HepG2 (cell line): ENCODE data around the gene DOC2A. TPM values are rescaled to one million over a fixed set of nuclear protein-coding genes. Genes with fewer than 3 reads are reported as not detected.
A peak's percentile ranks its signal among the peaks of the same experiment; 100 is the strongest.

ENCODE experiments used
- AKAP8 ChIP-seq: sonication (generic); formaldehyde crosslinking; IDR thresholded peaks from 2 replicates; pipeline ENCODE4 v1.5.1; 2020; ENCODE audit warnings: mild to moderate bottlenecking, missing genetic modification reagents
- AKNA ChIP-seq: sonication (generic); formaldehyde crosslinking; IDR thresholded peaks from 2 replicates; pipeline ENCODE4 v1.4.0; 2020; ENCODE audit warnings: missing genetic modification reagents, borderline replicate concordance
- DR1 ChIP-seq: sonication (generic); formaldehyde crosslinking; IDR thresholded peaks from 2 replicates; pipeline ENCODE4 v1.8.0; 2021; ENCODE audit warnings: mild to moderate bottlenecking, missing genetic modification reagents, inconsistent platforms
- ELF1 ChIP-seq: sonication (generic); formaldehyde crosslinking; IDR thresholded peaks from 2 replicates; pipeline ENCODE4 v1.4.0; 2020; ENCODE audit warnings: missing genetic modification reagents
- HMGXB3 ChIP-seq: sonication (generic); formaldehyde crosslinking; IDR thresholded peaks from 2 replicates; pipeline ENCODE4 v1.4.0; 2020; ENCODE audit warnings: missing genetic modification reagents, borderline replicate concordance
- LCORL ChIP-seq, 2 experiments: fragments of 450-650 bp in 1 of 2; sonication (generic) in 1 of 2; formaldehyde crosslinking in 1 of 2; IDR thresholded peaks; 2 replicates each; pipeline versions ENCODE4 v1.5.0 to v1.6.1; 2017 to 2020; ENCODE audit warnings: antibody characterized with exemption in 1 of 2, missing genetic modification reagents in 1 of 2
- MAX ChIP-seq: IDR thresholded peaks from 2 replicates; pipeline ENCODE4 v1.6.1; 2012; ENCODE audit warnings: inconsistent platforms
- NFE2L1 ChIP-seq: sonication (generic); formaldehyde crosslinking; IDR thresholded peaks from 2 replicates; pipeline ENCODE4 v1.4.0; 2020; ENCODE audit warnings: missing genetic modification reagents, mild to moderate bottlenecking, borderline replicate concordance
- ZFP91 ChIP-seq: sonication (generic); formaldehyde crosslinking; IDR thresholded peaks from 2 replicates; pipeline ENCODE4 v1.9.0; 2022; ENCODE audit warnings: missing genetic modification reagents, mild to moderate bottlenecking, borderline replicate concordance
- ZNF230 ChIP-seq: sonication (generic); formaldehyde crosslinking; IDR thresholded peaks from 2 replicates; pipeline ENCODE4 v1.4.0; 2020; ENCODE audit warnings: mild to moderate bottlenecking, missing genetic modification reagents
- ZNF333 ChIP-seq: sonication (generic); formaldehyde crosslinking; IDR thresholded peaks from 2 replicates; pipeline ENCODE4 v1.4.0; 2020; ENCODE audit warnings: mild to moderate bottlenecking, missing genetic modification reagents, borderline replicate concordance
- ZNF354B ChIP-seq: sonication (generic); formaldehyde crosslinking; IDR thresholded peaks from 2 replicates; pipeline ENCODE4 v1.8.0; 2022; ENCODE audit warnings: mild to moderate bottlenecking, missing genetic modification reagents
- ZNF367 ChIP-seq: sonication (generic); formaldehyde crosslinking; IDR thresholded peaks from 2 replicates; pipeline ENCODE4 v1.4.0; 2020; ENCODE audit warnings: missing genetic modification reagents, borderline replicate concordance
- ZNF747 ChIP-seq: sonication (generic); formaldehyde crosslinking; IDR thresholded peaks from 2 replicates; pipeline ENCODE4 v1.8.1; 2023; ENCODE audit warnings: missing genetic modification reagents, mild to moderate bottlenecking, borderline replicate concordance
- ZSCAN31 ChIP-seq: sonication (generic); formaldehyde crosslinking; IDR thresholded peaks from 2 replicates; pipeline ENCODE4 v1.5.0; 2020; ENCODE audit warnings: low read depth, mild to moderate bottlenecking, missing genetic modification reagents
- polyA plus RNA-seq, 8 experiments: library from polyadenylated mRNA; depleted of rRNA in 3 of 8; stranded (reverse) in 7 of 8; unstranded in 1 of 8; fragments of >200 nt; fragmentation: Illumina TruSeq in 4 of 8; extraction: Trizol in 4 of 8; gene quantifications; 2 replicates each; pipeline versions ENCODE4 v1.2.1 to v1.2.3, GENCODE V29; 2011 to 2016; ENCODE audit warnings: low read depth in 4 of 8, missing spikeins in 1 of 8, mixed read lengths in 1 of 8; ENCODE audit not compliant: insufficient read depth in 1 of 8
- total RNA-seq, 5 experiments: library from RNA; depleted of rRNA; stranded (reverse); fragments of >200 nt; fragmentation: Illumina TruSeq; extraction: Trizol; gene quantifications; 2 replicates each; pipeline ENCODE4 v1.2.3, GENCODE V29; 2016; ENCODE audit warnings: low read depth in 1 of 5

Gene DOC2A
- total and polyA plus RNA-seq, 2 of the 13 experiments (the other 11 are each of a cell fraction or from before 2014, with no cell fraction given): 0.15 to 0.55 TPM

- TF ChIP-seq AKNA (CRISPR knock-in tag): no peak; the same call in 1 of the 2 replicates
- peak; percentile 44; the same call in 1 of the 2 replicates for TF ChIP-seq ZNF333 (CRISPR knock-in tag)
- TF ChIP-seq NFE2L1 (CRISPR knock-in tag): no peak
- peak; percentile 42 for TF ChIP-seq DR1 (CRISPR knock-in tag)
- TF ChIP-seq LCORL (IDR thresholded peaks at IDR 0.05): no peak
- peak; percentile 65; the same call in 1 of the 2 replicates for TF ChIP-seq LCORL (CRISPR knock-in tag; IDR thresholded peaks at IDR 0.05)
- peak; percentile 40; the same call in 1 of the 2 replicates for TF ChIP-seq ZNF747 (CRISPR knock-in tag)
- no peak for TF ChIP-seq ZNF367
- peak; percentile 98 for TF ChIP-seq ZFP91 (CRISPR knock-in tag)
- TF ChIP-seq MAX: no peak
- TF ChIP-seq ELF1: peak; percentile 100
- peak; percentile 83 for TF ChIP-seq HMGXB3 (CRISPR knock-in tag)
- TF ChIP-seq ZSCAN31 (CRISPR knock-in tag): peak; percentile 82; the same call in 1 of the 2 replicates
- no peak for TF ChIP-seq ZNF354B (CRISPR knock-in tag)
- no peak for TF ChIP-seq ZNF230 (CRISPR knock-in tag)
- TF ChIP-seq AKAP8 (CRISPR knock-in tag): no peak
Measured at GRCh38 chr16:29995911-29996765, 14.7 kb downstream of the DOC2A start, which contains the start of gene INO80E (continued).
